GM12874 (cell line): ENCODE results near the gene TAF8.

Experiments used
- TF ChIP-seq, protein P1 (sequence below): IDR thresholded peaks from 2 replicates; pipeline ENCODE4 v1.5.1; 2011; ENCODE audit warnings: low read depth, mild to moderate bottlenecking, control low read depth, low read length, moderate library complexity; ENCODE audit not compliant: insufficient read depth

The TAF8 gene

DNA sequence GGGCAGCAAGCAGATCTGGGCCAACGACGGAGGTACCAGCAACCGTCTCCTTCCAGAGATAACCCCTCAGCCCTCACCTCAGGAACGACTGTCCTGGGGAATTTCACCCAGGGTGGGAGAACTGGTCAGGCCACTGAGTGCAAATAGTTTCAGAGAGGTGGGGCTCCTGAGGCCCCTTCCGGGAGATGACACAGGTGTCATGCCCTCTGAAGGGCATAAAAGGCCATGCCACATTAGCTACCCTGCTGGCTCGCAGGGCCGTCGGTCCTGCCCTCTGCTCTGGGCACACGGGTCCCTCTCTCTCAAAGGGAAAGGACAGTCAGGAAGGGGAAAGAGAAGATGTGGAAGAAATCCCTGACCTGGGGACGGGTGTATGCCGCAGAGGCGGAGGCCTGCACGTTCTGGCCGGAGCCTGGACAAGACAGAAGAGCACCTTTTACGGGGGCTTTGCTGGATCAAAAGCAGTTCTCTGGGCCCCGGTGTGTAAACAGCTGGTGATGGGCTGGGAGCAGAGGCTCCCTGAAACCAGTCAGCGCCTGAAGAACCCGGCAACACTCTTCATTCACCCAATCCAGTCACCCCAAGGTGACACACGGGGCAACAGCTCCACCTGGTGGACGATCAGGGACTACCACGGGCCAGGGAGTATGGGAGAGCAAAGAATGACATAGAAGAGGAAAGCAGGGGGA is 6.4 kb upstream of the TAF8 start:
- TF ChIP-seq, protein P1, sequence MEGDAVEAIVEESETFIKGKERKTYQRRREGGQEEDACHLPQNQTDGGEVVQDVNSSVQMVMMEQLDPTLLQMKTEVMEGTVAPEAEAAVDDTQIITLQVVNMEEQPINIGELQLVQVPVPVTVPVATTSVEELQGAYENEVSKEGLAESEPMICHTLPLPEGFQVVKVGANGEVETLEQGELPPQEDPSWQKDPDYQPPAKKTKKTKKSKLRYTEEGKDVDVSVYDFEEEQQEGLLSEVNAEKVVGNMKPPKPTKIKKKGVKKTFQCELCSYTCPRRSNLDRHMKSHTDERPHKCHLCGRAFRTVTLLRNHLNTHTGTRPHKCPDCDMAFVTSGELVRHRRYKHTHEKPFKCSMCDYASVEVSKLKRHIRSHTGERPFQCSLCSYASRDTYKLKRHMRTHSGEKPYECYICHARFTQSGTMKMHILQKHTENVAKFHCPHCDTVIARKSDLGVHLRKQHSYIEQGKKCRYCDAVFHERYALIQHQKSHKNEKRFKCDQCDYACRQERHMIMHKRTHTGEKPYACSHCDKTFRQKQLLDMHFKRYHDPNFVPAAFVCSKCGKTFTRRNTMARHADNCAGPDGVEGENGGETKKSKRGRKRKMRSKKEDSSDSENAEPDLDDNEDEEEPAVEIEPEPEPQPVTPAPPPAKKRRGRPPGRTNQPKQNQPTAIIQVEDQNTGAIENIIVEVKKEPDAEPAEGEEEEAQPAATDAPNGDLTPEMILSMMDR: peak; percentile 87

DNA sequence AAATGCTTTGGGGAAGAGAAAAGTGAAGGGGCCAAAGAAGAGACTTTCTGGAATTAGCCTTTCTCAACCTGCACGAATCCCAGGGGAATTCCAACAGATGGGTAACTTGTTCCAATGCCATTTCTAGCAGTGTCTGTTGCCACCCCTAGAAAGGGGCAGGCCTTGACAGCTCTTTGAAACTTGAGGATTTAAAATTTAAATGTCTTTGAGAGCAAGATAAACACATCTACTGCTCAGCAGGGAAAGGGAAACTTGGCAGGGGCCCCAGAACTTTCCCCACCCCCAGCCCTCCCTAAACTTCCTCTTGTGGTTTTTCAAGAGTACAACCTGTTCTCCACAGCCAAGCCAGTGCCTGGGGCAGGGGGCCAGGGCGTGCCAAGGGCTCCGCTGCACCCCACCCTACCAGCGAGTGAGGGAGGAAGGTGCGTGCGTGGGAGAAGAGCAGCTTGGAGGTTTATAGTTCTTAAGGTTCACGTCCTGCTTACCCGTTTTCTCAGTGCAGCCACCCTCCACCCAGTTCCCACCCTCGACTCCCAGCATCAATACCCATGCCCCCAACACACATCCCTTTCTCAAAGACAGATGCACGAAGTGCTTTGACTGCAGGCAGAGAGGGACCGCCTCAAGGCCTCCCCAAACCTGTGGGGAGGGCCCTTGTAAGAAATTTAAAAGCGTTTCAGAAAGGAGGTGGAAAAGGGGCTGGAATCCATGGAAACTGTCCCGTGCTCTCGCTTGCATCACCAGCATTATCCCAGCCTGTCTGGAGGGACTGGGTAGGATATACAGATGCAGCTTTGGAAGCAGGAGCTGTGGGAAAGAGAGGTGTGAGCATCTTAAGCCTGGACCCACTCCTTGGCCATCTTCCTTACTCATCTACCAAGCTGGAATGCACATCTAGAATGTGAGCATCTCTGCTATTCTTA is 4.5 kb upstream of the TAF8 start:
- TF ChIP-seq, protein P1: no peak

DNA sequence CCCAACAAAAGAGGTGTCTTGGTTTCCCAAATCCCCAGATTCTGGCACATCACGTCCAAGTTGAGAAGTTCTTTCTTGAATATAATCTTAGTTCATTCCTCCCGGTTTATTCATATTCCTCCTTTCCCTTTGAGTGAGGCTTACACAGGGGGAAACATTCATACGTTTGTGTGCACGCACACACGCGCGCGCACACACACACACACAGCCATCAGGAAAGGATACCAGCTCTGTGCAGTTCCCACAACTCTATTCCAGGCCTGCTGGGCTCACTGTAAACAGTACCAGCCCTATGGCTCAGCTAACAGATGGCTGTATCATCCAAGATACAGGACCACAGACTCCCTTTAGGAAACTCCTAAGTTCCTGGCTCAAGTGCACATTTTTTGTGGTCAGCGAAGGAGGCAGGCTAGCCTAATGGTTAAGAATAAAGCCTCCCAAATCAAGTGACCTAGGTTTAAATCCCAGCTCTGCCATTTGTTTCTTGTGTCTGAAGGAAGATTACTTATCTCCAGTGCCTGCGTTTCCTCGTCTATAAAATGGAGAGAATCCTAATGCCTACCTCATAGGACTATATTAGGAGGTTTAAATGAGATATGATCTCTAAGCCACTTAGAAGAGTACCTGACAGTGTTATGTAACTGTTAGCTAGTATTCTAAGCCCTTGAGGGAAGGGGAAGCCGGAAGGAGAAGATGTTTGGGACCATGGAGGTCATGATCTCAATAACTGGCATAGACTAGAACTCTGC is 3.7 kb upstream of the TAF8 start:
- TF ChIP-seq, protein P1: no peak

DNA sequence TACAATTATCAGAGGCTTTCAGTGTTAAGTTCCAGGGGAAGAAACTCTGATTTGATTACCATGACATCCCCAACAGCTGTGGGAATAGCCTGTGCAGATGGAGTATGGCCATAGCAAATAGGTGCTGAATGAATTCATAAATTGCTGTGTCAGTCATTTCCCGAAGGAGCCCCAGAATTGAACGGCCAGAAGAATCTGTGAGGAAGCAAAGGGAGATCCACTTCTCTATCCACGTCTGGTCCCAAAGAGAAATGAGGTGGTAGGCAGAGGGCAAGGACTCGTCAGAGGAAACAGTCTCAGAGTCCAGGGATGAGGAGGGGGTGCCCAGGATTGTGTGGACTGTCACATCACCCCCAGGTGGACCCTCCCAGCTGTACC is 3.1 kb upstream of the TAF8 start:
- TF ChIP-seq, protein P1: no peak

DNA sequence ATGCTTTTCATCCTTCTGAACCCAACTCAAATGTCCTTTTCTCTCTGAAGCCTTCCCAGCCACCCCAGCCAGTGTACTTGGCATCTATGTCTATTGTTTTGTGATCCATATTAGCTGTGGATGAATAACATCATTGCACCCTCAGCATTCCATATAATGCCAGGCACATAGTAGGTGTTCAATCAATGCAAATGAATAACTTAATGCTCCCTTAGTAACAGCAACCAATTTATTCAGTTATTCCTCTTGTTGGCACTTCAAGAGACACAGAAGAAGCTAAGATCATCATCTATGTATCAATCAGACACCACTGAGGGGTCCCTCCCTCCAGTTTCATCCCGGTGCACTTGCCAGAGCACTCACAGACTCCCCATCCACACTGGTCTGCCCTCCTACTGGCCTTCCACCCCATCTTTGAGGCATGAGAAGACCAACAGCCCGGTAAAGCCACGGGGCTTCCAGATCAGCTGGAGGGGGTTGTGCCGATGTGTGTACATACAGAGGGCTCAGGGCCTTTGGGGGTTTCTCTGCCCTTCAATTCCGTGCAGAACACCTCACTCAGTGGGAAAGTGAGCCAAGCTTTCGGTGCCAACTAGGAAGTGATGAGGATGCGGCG is 2.4 kb upstream of the TAF8 start:
- TF ChIP-seq, protein P1: no peak

DNA sequence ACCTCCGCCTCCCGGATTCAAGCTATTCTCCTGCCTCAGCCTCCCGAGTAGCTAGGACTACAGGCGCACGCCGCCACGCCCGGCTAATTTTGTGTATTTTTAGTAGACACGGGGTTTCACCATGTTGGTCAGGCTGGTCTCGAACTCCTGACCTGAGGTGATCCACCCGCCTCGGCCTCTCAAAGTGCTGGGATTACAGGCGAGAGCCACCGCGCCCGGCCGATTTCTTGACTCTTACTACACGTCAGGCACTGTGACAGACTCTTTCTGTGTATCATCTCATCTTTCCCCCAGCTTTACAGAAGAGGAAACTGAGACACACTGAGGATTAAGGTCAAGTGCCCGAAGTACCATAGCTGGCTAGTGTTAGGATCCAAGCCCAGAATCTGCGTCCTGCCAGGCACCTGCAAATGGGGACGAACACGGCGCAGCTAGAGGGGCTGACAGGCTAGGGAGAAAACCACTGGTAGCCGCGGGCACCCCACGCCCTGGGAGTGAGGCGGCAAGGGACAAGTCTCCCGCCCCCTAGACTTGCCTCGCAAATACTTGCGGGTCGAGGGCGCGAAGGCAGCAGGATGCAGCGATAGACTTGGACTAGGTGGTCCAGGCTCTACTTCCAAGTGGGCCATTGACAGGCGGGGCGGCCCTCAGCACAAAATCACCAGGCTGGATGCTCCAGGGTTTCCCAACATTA is 1.1 kb upstream of the TAF8 start:
- TF ChIP-seq, protein P1: no peak
